GM21381 (cell line): ENCODE measurements around the gene MLH1.
"Not testable (repeated sequence)": the region's sequence is repeated elsewhere in the genome, so short reads cannot be mapped to it uniquely, and the experiment has no call there.

Experiments used
- ATAC-seq: cut with Tn5 transposase; IDR thresholded peaks from one replicate; pipeline ENCODE4 v1.9.1; 2021; ENCODE audit warnings: mild to moderate bottlenecking, moderate library complexity; ENCODE audit not compliant: unreplicated experiment

MLH1 gene

GRCh38 chr3:37031096-37031682, 37.9 kb downstream of the MLH1 start:
- no peak for ATAC-seq

- ATAC-seq: no peak
These were observed 39.6 kb downstream of the MLH1 start for GRCh38 chr3:37032961-37033360.

- no peak for ATAC-seq
These were observed 44.0 kb downstream of the MLH1 start for GRCh38 chr3:37037352-37037751.

- ATAC-seq: no peak
These were observed 46.0 kb downstream of the MLH1 start for GRCh38 chr3:37039161-37039846.

- ATAC-seq: no peak
These were observed 46.9 kb downstream of the MLH1 start for GRCh38 chr3:37040231-37040630.

GRCh38 chr3:37041546-37042195, 48.4 kb downstream of the MLH1 start:
- ATAC-seq: no peak

GRCh38 chr3:37042712-37043111, 49.4 kb downstream of the MLH1 start:
- ATAC-seq: not testable (repeated sequence)

GRCh38 chr3:37050282-37050681, 57.0 kb downstream of the MLH1 start:
- ATAC-seq: no peak

- ATAC-seq: no peak
These were observed 59.5 kb downstream of the MLH1 start for GRCh38 chr3:37052860-37053259.

GRCh38 chr3:37053337-37053736, 60.0 kb downstream of the MLH1 start:
- no peak for ATAC-seq

- ATAC-seq: no peak
These were observed 60.4 kb downstream of the MLH1 start for GRCh38 chr3:37053753-37054152.

- peak; percentile 72 for ATAC-seq
These were observed 61.1 kb downstream of the MLH1 start for GRCh38 chr3:37054370-37054769.

GRCh38 chr3:37055077-37055476, 61.8 kb downstream of the MLH1 start:
- not testable (repeated sequence) for ATAC-seq

GRCh38 chr3:37056826-37057225, 63.5 kb downstream of the MLH1 start:
- no peak for ATAC-seq

- no peak for ATAC-seq
These were observed 64.8 kb downstream of the MLH1 start for GRCh38 chr3:37058117-37058516.

- no peak for ATAC-seq
These were observed 71.4 kb downstream of the MLH1 start for GRCh38 chr3:37064747-37065146.

- no peak for ATAC-seq
These were observed 74.3 kb downstream of the MLH1 start for GRCh38 chr3:37067577-37067976.

GRCh38 chr3:37068031-37068430, 74.7 kb downstream of the MLH1 start:
- no peak for ATAC-seq

GRCh38 chr3:37071921-37072320, 78.6 kb downstream of the MLH1 start:
- no peak for ATAC-seq

- no peak for ATAC-seq
These were observed 79.6 kb downstream of the MLH1 start for GRCh38 chr3:37072892-37073291.

- ATAC-seq: no peak
These were observed 80.9 kb downstream of the MLH1 start for GRCh38 chr3:37074178-37074577.

GRCh38 chr3:37075955-37076354, 82.6 kb downstream of the MLH1 start:
- no peak for ATAC-seq
